DMS153 treated with DMSO at 0.1 percent for 48 hours (cell line): ENCODE data around the gene SELPLG.
"Not testable (repeated sequence)": the region's sequence is repeated elsewhere in the genome, so short reads cannot be mapped to it uniquely, and the experiment has no call there.

Experiments used
- DNase-seq: peaks from one replicate; lab custom pipeline; 2025; ENCODE audit not compliant: unreplicated experiment; lab: John Stamatoyannopoulos, UW

SELPLG gene

GRCh38 chr12:108633534-108634248, at the start of gene SELPLG:
TSS of gene SELPLG (minus strand) at chr12:108633894. CDS start at chr12:108624307, 9,587 bp downstream.
- no peak for DNase-seq

- DNase-seq = no peak
Measured at GRCh38 chr12:108681317-108681716, 47.6 kb upstream of the SELPLG start.

- no peak for DNase-seq
Measured at GRCh38 chr12:108679106-108679681, 45.5 kb upstream of the SELPLG start.

GRCh38 chr12:108678104-108678730, 44.5 kb upstream of the SELPLG start:
- DNase-seq = no peak

- DNase-seq = no peak
Measured at GRCh38 chr12:108677381-108677780, 43.7 kb upstream of the SELPLG start.

GRCh38 chr12:108676707-108677106, 43.0 kb upstream of the SELPLG start:
- no peak for DNase-seq

GRCh38 chr12:108675792-108676191, 42.1 kb upstream of the SELPLG start:
- no peak for DNase-seq

- no peak for DNase-seq
Measured at GRCh38 chr12:108672054-108672453, 38.4 kb upstream of the SELPLG start.

- DNase-seq = no peak
Measured at GRCh38 chr12:108671110-108671509, 37.4 kb upstream of the SELPLG start.

- no peak for DNase-seq
Measured at GRCh38 chr12:108670066-108670631, 36.5 kb upstream of the SELPLG start.

- no peak for DNase-seq
Measured at GRCh38 chr12:108668542-108668941, 34.8 kb upstream of the SELPLG start.

GRCh38 chr12:108668063-108668462, 34.4 kb upstream of the SELPLG start:
- no peak for DNase-seq

GRCh38 chr12:108667349-108667748, 33.7 kb upstream of the SELPLG start:
- no peak for DNase-seq

- DNase-seq = no peak
Measured at GRCh38 chr12:108666401-108666881, 32.7 kb upstream of the SELPLG start.

GRCh38 chr12:108665608-108666202, 32.0 kb upstream of the SELPLG start:
- no peak for DNase-seq

- peak; percentile 57 for DNase-seq
Measured at GRCh38 chr12:108664338-108665258, 30.9 kb upstream of the SELPLG start.

- DNase-seq = no peak
Measured at GRCh38 chr12:108663324-108664015, 29.8 kb upstream of the SELPLG start.

- not testable (repeated sequence) for DNase-seq
Measured at GRCh38 chr12:108658115-108658514, 24.4 kb upstream of the SELPLG start.

- no peak for DNase-seq
Measured at GRCh38 chr12:108657130-108657745, 23.5 kb upstream of the SELPLG start.
